HG03045 (cell line): ENCODE results near the gene AUNIP.

Experiments used
- ATAC-seq: cut with Tn5 transposase; IDR thresholded peaks from one replicate; pipeline ENCODE4 v1.9.1; 2021; ENCODE audit warnings: mild to moderate bottlenecking, moderate library complexity; ENCODE audit not compliant: unreplicated experiment

The AUNIP gene

DNA sequence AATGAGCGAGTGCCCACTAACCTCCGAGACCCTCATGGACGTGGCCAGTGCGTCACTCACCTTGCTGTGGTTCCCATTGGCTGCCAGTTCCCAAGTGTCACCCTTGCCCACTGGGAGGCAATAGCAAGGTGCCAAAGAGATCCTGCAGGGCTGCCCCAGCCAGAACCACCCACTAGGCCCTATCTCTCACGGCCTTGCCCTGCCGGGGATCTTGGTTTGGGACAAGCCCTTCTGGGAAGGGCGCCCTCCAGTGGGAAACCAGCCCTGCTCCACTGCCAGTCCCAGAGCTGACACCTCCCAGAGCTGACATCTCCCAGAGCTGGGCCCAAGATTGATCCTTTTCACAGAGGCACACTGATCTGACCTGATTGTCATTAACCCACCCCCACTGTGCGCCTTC, 61.3 kb downstream of the AUNIP start:
- no peak for ATAC-seq

DNA sequence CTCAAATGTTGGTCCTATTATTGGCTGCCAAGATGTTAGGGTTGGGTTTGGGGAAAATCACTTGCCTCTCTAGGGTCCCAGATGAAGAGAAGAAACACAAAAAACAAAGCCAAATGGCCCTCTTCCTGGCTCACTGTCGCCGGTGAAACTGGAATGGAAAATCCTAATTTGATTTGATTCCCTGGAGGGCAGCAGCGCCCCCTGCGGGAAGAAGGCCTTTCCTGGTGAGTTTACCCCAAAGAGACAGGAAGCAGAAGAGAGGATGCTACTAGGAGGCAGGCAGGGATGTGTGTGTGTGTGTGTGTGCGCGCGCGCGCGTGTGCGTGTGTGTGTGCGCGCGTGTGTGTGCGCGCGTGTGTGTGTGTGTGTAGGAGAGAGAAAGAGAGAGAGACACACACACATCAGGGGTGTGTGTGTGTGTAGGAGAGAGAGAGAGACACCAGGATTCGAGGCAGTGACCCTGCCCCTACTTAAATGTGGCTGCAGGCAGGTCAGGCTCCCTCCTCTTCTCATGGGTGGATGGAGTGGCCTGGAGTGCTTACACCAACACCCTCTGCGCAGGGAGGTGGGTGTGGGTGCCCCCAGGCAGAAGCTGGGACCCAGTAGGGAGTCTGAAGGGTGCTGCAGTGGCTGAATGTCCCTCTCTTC, 62.3 kb downstream of the AUNIP start:
- no peak for ATAC-seq

DNA sequence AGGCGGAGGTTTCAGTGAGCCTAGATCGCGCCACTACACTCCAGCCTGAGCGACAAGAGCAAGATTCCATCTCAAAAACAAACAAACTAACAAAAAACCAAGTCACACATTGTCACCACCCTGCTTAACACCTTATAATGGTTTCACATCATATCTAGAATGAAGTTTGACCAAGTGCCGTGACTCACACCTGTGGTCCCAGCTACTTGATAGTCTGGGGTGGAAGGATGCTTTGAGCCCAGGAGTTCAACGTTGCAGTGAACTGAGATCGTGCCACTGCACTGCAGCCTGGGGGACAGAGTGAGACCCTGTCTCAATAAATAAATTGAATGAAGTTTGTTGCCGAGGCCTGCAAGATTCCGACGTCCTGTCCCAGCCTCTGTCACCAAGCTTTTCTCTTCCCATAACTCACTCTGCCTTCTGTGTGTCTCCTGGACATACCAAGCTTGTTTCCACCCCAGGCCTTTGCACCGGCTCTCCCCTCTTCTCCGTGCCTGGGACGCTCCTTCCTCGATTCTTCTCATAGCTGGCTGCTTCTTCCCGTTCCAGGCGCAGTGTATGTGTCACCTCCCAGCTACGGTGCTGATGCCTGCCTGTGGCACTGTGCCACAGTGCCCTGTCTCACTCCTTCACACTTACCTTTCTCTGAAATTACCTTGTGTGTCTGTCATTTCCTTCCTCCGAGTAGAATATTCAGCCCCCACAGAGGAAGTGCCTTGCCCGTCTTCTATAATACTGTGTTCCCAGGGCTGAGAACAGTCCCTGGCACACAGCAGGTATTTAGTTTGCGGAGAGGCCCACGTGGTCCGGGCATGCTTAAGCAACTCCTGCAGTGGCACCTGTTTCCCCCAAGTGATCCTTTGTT, 63.1 kb downstream of the AUNIP start:
- ATAC-seq, result no peak

DNA sequence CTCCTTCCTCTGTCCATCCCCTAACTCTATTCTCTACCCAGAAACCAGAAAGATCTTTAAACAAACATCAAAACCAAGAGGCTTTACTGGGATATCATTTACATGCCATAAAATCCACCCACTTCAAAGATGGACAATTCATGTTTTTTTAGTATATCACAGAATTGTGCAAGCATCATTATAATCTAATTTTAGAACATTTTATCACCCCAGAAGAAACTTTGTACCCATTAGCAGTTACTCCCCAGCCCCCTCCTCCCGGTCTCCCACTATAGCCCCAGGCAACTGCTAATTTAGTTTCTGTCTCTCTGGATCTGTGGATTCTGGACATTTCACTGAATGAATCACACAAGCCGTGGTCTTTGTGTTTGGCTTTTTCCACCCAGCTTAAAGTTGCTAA, 64.0 kb downstream of the AUNIP start:
- no peak for ATAC-seq

DNA sequence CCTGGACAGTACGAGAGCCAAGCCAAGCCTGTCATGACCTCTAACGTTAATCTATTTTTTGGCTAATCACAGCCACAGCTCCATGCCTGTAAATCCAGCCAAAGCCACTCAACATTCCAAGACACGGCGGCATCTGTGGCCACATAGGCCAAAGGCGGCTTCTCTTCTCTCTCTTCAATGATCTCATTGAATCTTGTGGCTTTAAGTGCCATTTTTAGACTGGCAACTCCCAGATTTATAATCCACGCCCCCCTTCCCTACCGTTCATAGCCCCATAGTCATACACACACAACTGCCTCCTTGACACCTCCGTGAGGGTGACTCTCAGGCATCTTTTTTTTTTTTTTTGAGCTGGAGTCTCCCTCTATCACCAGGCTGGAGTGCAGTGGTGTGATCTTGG, 64.9 kb downstream of the AUNIP start:
- ATAC-seq, result no peak

DNA sequence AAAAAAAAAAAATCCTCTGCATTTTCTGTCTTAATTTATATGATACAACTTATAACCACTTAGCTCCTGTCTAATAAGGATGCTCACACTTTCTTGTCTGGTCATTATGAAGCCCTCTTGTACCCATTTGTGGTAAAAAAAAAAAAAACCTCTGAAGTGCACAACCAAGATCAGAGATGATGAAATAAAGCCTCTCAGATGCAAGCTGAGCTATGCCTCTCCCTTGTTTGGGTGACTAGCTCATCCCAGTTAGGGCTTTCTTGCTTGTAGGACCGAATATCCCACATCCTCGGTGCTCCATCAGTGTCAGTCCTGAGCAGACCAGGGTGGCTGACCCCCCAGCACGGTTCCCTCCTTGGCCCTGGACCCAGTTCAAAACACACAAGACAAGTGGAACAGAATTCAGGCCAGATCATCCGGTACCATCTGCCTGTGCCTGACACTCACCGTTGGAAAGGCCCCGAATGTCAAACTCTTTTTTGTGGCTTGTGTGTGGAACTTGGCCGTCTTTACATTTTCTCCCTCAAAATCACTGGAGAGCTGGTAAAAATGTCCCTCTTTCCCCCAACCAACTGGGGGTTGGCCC, 65.6 kb downstream of the AUNIP start:
- no peak for ATAC-seq

DNA sequence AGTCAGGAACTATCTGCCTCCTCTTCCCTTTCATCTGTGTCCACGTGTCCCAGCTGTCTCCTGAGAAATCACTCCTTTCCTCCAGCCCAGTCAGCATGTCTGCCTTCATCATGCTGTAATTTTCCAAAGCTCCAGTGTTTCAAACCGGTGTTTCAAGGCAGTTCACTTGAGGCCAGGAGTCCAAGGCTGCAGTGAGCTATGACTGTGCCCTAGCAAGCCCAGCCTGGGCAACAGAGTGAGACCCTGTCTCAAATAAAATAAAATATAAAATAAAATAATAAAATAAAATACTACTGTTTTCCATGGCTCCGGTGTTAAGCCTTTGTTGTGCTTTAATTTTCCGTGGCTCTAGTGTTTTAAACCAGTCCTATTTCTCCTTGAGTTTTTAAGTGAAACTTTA, 67.1 kb downstream of the AUNIP start:
- no peak for ATAC-seq

DNA sequence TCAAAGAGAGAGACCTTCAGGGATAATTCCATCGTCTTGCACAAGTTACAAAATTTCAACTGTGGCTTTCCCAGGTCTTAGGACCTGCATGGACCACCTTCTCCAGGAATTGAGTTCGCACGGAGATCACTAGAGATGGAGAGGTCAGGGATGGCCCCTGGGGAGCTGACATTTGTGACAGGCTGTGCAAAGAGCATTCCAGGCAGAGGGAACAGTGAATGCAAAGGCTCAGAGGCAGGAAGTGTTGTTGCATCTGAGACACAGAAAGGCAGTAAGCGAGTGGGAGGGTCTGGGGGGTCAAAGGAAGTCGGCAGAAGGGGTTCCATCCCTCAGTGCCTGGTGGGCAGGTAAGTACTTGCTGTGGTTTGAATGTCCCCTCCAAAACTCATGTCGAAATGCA, 68.8 kb downstream of the AUNIP start:
- no peak for ATAC-seq

DNA sequence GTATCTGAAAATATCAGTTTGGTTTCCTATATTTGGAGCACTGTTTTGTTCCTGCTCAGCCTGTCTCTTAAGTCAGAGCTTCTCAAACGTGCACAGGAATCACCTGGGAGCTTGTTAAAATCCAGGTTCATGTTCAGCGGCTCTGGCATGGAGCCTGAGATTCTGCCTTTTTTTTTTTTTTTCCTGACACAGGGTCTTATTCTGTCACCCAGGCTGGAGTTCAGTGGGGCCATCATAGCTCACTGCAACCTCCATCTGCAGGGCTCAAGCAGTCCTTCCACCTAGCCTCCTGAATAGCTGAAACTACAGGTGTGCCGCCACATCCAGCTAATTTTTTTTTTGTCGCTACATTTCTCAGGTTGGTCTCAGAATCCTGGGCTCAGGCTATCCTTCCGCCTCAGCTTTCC, 71.5 kb downstream of the AUNIP start:
- no peak for ATAC-seq

DNA sequence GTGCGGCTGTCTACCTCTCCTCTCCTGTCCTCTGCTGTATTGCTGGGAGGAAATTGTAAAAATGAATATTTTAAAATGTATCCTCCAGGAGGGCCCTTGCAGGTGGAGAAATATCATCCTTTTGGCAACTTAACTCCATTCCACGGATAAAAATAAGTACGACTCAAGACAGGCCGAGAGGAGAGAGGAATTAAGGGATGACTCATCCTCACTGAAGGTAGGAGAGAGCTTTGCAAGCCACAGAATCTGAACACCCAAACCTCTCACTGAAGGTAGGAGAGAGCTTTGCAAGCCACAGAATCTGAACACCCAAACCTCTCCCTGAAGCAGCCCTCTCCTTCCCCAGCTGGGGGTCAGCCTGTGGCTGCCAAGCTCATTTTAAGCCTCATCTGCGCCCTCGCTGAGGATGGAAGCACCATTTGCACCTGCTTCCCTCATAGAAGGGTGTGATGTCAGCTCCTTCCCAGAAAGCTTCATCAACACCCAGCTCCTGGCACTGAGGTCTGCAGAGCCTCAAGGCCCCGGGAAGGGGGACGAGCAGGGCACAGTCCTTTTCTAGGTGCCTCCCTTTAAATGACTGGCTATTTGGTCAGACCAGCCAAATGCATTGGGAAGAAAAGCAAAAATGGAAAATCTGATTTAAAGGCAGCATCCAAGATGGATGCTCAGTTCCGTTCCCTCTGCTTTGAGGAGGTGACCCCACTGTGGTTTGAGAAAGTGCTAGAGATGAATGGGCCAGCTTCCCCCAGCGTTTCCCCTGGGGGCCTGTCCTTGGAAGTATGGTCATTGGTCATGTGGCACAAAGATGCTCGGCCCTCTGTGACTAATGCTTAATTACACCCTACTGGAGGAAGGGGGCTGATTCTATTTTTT, 72.1 kb downstream of the AUNIP start:
- no peak for ATAC-seq

DNA sequence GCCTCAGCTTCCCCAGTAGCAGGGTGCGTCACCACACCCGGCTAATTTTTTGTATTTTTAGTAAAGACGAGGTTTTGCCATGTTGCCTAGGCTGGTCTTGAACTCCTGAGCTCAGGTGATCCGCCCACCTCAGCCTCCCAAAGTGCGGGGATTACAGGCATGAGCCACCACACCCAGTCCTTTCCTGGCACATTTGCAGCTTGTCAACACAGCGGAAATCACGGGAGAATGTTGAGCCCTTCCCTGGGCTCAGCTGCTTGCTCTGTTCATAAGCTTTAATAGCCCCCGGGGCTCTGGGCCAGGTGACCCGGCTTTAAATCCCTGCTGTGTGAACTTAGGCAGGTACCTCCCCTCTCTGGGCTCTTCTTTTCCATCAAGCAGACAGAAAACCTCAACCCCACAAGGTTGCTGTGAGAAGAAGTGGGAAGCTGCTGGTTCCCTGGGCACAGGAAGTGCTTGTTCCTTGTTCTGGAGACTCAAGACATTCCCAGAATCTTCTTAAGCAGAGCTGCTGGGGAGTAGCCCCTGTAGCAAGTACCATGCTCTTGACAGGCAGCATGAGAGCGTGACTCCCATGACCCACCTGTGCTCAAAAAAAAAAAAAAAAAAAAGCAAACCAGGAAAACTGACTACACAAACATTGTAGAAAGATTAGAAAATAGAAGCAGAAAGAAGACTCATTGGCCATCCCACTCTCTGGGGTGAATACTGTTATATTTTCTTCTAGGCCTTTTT, 73.8 kb downstream of the AUNIP start:
- no peak for ATAC-seq

DNA sequence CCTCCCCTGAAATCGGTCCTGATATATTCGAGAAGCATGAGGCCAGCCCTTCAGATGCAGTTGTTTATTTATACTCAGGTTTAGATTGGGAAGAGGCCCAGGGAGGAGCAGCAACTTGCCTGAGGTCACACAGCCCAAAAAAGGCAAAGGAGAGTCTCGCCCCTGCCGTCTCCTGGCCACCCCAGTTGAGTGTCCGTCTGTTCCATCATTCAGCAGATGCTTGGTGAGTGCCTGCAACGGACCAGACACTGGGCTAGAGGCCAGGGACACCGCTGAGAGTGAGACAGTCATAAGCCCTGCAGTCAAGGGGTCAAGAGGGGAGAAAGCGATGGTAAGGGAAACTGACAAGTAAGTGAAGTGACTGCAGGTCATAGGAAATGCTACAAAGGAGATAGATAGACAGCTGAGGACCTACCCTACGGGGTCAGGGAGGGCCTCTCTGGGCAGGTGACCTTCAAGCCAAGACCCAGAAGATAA, 74.6 kb downstream of the AUNIP start:
- ATAC-seq, result no peak
